Measurements from ENCODE around the gene ARHGEF11. TPM values are rescaled to one million over a fixed set of nuclear protein-coding genes. Genes with fewer than 3 reads are reported as not detected.

ARHGEF11 gene
- total and polyA plus RNA-seq, 9 of the 15 experiments (the other 6 are each of a cell fraction or from before 2014, with no cell fraction given) = 0.14 to 15.5 (median 9.0) TPM

- TF ChIP-seq CHD7 (IDR thresholded peaks at IDR 0.05; ENCODE audit: low read depth, low read length) = no peak
- no peak for TF ChIP-seq SIRT6 (IDR thresholded peaks at IDR 0.05; ENCODE audit: low read depth, low read length)
- TF ChIP-seq ETV5 (CRISPR knock-in tag; IDR thresholded peaks at IDR 0.05; ENCODE audit: low read depth) = no peak
- TF ChIP-seq TRIM25 (IDR thresholded peaks at IDR 0.05; ENCODE audit: borderline replicate concordance) = no peak
- no peak for TF ChIP-seq CTCF (IDR thresholded peaks at IDR 0.05 in 2 of 3, conservative IDR thresholded peaks at IDR 0.05 in 1 of 3; ENCODE audit: insufficient read depth in 2 of 3, low read depth in 1 of 3, low read length in 3 of 3)
- no peak for TF ChIP-seq SIN3B (IDR thresholded peaks at IDR 0.05; ENCODE audit: low read depth)
- no peak for TF ChIP-seq CBFA2T2 (conservative IDR thresholded peaks at IDR 0.05)
These were observed 38.2 kb downstream of the ARHGEF11 start (continued) for GRCh38 chr1:157007306-157007705.

All from K562 (cell line).